ENCODE results near the gene DNM2.
"Not testable (repeated sequence)": the region's sequence is repeated elsewhere in the genome, so short reads cannot be mapped to it uniquely, and the experiment has no call there.

The DNM2 gene

GRCh38 chr19:10874024-10874423 lies 156.1 kb downstream of the DNM2 start:
- Mint-ChIP-seq H3K9me3 (no peaks in the 10 kb centered on the region), H3K27me3 (no peaks in the 10 kb centered on the region), H3K4me1 (peaks cover 31% of the 10 kb centered on the region), H3K27ac (peak overlapping the region; percentile 46), H3K4me3 (peak overlapping the region; percentile 57), H3K36me3 (no peaks in the 10 kb centered on the region)

GRCh38 chr19:10876459-10877240 lies 158.8 kb downstream of the DNM2 start:
- no peak overlapping the region for H3K4me3 Mint-ChIP-seq

GRCh38 chr19:10877608-10878007 lies 159.7 kb downstream of the DNM2 start:
- not testable (repeated sequence) for H3K36me3 Mint-ChIP-seq, H3K4me3 Mint-ChIP-seq, H3K9me3 Mint-ChIP-seq, H3K27me3 Mint-ChIP-seq
- Mint-ChIP-seq H3K27ac (peak overlapping the region; percentile 83), H3K4me1 (peaks cover 28% of the 10 kb centered on the region)

More at GRCh38 chr19:10876459-10877240, 158.8 kb downstream of the DNM2 start:
- no peaks in the 10 kb centered on the region for H3K9me3 Mint-ChIP-seq
- no peak overlapping the region for H3K27ac Mint-ChIP-seq
- H3K36me3 Mint-ChIP-seq = no peaks in the 10 kb centered on the region
- peaks cover 30% of the 10 kb centered on the region for H3K4me1 Mint-ChIP-seq
- no peaks in the 10 kb centered on the region for H3K27me3 Mint-ChIP-seq

GRCh38 chr19:10878253-10878652 lies 160.4 kb downstream of the DNM2 start:
- peaks cover 22% of the 10 kb centered on the region for H3K4me1 Mint-ChIP-seq
- H3K36me3 Mint-ChIP-seq = no peaks in the 10 kb centered on the region
- peak overlapping the region; percentile 83 for H3K27ac Mint-ChIP-seq
- no peak overlapping the region for H3K4me3 Mint-ChIP-seq
- no peaks in the 10 kb centered on the region for H3K27me3 Mint-ChIP-seq
- H3K9me3 Mint-ChIP-seq = no peaks in the 10 kb centered on the region

All from activated naive CD4-positive, alpha-beta T cell treated with anti-CD3 and anti-CD28 coated beads, Interleukin-2, amount 50 U/mL, for 24 hours (primary cell).